A549 (cell line): ENCODE results near the gene CHD6. TPM values are rescaled to one million over a fixed set of nuclear protein-coding genes. Genes with fewer than 3 reads are reported as not detected.

Source experiments
- ATAC-seq, 2 experiments: fragments of 200-7000 bp in 1 of 2; fragments of >200 bp in 1 of 2; cut with Nextera tagmentation in 1 of 2; cut with Tn5 transposase in 1 of 2; 3 replicates each; pipeline versions ENCODE4 v1.8.0 to v1.9.1; 2018 to 2020; ENCODE audit warnings: mild to moderate bottlenecking in 1 of 2, moderate library complexity in 1 of 2
- CTCF ChIA-PET: fragments of 300-600 bp; sonication (Branson Sonifier 250); formaldehyde crosslinking; extraction: SDS; loops from one replicate; lab custom pipeline; 2021; ENCODE audit warnings: antibody characterized with exemption, inconsistent platforms; lab: Yijun Ruan, JAX
- POLR2A ChIA-PET: fragments of 350-600 bp; formaldehyde crosslinking; extraction: SDS; loops from one replicate; lab custom pipeline; 2021; ENCODE audit warnings: antibody characterized with exemption, inconsistent platforms; lab: Yijun Ruan, JAX
- DNase-seq, 2 experiments: peaks; one replicate each; pipeline versions ENCODE4 v3.0.0 to v3.0.0-alpha.2; 2011 to 2016; ENCODE audit warnings: low read depth in 1 of 2, low spot score in 1 of 2
- FAIRE-seq: peaks from 2 replicates; lab custom pipeline; 2011; peaks lifted over from hg19 to GRCh38; lab: Jason Lieb, UNC
- H3K27ac ChIP-seq, 2 experiments: fragments of >200 bp; sonication (Bioruptor Twin); formaldehyde crosslinking; 3 replicates each; pipeline ENCODE4 v1.5.1; 2016 to 2017
- H3K4me1 ChIP-seq: fragments of >200 bp; sonication (Bioruptor Twin); formaldehyde crosslinking; 3 replicates; pipeline ENCODE4 v1.6.1; 2016
- H3K4me2 ChIP-seq: fragments of >200 bp; sonication (Bioruptor Twin); formaldehyde crosslinking; 3 replicates; pipeline ENCODE4 v1.6.1; 2016
- H3K4me3 ChIP-seq: fragments of >200 bp; sonication (Bioruptor Twin); formaldehyde crosslinking; 3 replicates; pipeline ENCODE4 v1.5.1; 2016
- H3K9me3 ChIP-seq: fragments of >200 bp; sonication (Bioruptor Twin); formaldehyde crosslinking; 3 replicates; pipeline ENCODE4 v1.6.1; 2016
- CBX8 ChIP-seq: fragments of 200-600 bp; sonication (generic); IDR thresholded peaks from 2 replicates; pipeline ENCODE4 v1.6.1; 2016
- CHD4 ChIP-seq: fragments of 200-600 bp; sonication (generic); IDR thresholded peaks from 2 replicates; pipeline ENCODE4 v1.6.1; 2016; ENCODE audit warnings: antibody characterized with exemption, mild to moderate bottlenecking, borderline replicate concordance
- EHF ChIP-seq: fragments of 250-450 bp; sonication (Bioruptor Pico); IDR thresholded peaks from 2 replicates; pipeline ENCODE4 v1.5.0; 2020; ENCODE audit warnings: mild to moderate bottlenecking
- EP300 ChIP-seq, 2 experiments: fragments of >200 bp; sonication (Bioruptor Twin); formaldehyde crosslinking; IDR thresholded peaks; 2 replicates in 1 of 2; 3 replicates in 1 of 2; pipeline ENCODE4 v1.6.1; 2016 to 2017
- ESRRA ChIP-seq: fragments of 150-350 bp; IDR thresholded peaks from 2 replicates; pipeline ENCODE4 v1.6.1; 2014; ENCODE audit warnings: mild to moderate bottlenecking, low read length, borderline replicate concordance
- FOSB ChIP-seq: fragments of 250-450 bp; sonication (Bioruptor Pico); IDR thresholded peaks from 2 replicates; pipeline ENCODE4 v1.5.0; 2020; ENCODE audit warnings: mild to moderate bottlenecking, moderate library complexity
- GATA3 ChIP-seq: IDR thresholded peaks from 2 replicates; pipeline ENCODE4 v1.6.1; 2012; ENCODE audit warnings: borderline replicate concordance
- HDAC2 ChIP-seq: fragments of 200-600 bp; sonication (generic); IDR thresholded peaks from 2 replicates; pipeline ENCODE4 v1.6.1; 2016
- HEYL ChIP-seq: fragments of 250-450 bp; sonication (Bioruptor Pico); IDR thresholded peaks from 2 replicates; pipeline ENCODE4 v1.8.0; 2021; ENCODE audit warnings: mild to moderate bottlenecking, moderate library complexity
- HOXA7 ChIP-seq: fragments of 250-450 bp; sonication (Bioruptor Pico); IDR thresholded peaks from 2 replicates; pipeline ENCODE4 v1.5.0; 2020; ENCODE audit warnings: mild to moderate bottlenecking, moderate library complexity
- HOXB13 ChIP-seq: fragments of 250-450 bp; sonication (Bioruptor Pico); IDR thresholded peaks from 2 replicates; pipeline ENCODE4 v1.5.0; 2020; ENCODE audit warnings: low read depth, mild to moderate bottlenecking, moderate library complexity
- JUN ChIP-seq, 2 experiments: fragments of >200 bp; sonication (Bioruptor Twin); formaldehyde crosslinking; IDR thresholded peaks; 2 replicates in 1 of 2; 3 replicates in 1 of 2; pipeline ENCODE4 v1.6.1; 2016 to 2017
- JUNB ChIP-seq: fragments of >200 bp; sonication (Bioruptor Twin); formaldehyde crosslinking; IDR thresholded peaks from 2 replicates; pipeline ENCODE4 v1.6.1; 2016
- KDM1A ChIP-seq: fragments of 200-600 bp; sonication (generic); IDR thresholded peaks from 2 replicates; pipeline ENCODE4 v1.6.1; 2016; ENCODE audit warnings: low read depth, mild to moderate bottlenecking
- MAX ChIP-seq: IDR thresholded peaks from 2 replicates; pipeline ENCODE4 v1.6.1; 2012
- MAZ ChIP-seq: fragments of 150-350 bp; IDR thresholded peaks from 2 replicates; pipeline ENCODE4 v1.6.1; 2014; ENCODE audit warnings: antibody characterized with exemption, low read depth, low read length, borderline replicate concordance
- MYC ChIP-seq: IDR thresholded peaks from 2 replicates; pipeline ENCODE4 v1.6.1; 2012; ENCODE audit warnings: mild to moderate bottlenecking, inconsistent platforms, low read length, improper control_type of control experiment, borderline replicate concordance
- NFE2L2 ChIP-seq: fragments of 150-350 bp; conservative IDR thresholded peaks from 2 replicates; pipeline ENCODE4 v1.6.1; 2014; ENCODE audit warnings: low read length
- NR3C1 ChIP-seq: fragments of >200 bp; sonication (Bioruptor Twin); formaldehyde crosslinking; IDR thresholded peaks from 3 replicates; pipeline ENCODE4 v1.6.1; 2017
- POLR2AphosphoS2 ChIP-seq: conservative IDR thresholded peaks from 2 replicates; pipeline ENCODE4 v1.6.1; 2012; ENCODE audit warnings: low read length, improper control_type of control experiment, inconsistent platforms
- RFX5 ChIP-seq: fragments of 450-650 bp; IDR thresholded peaks from 2 replicates; pipeline ENCODE4 v1.7.1; 2014; ENCODE audit warnings: antibody characterized with exemption, mild to moderate bottlenecking, moderate library complexity
- RNF2 ChIP-seq: fragments of 200-600 bp; sonication (generic); IDR thresholded peaks from 2 replicates; pipeline ENCODE4 v1.6.1; 2016; ENCODE audit warnings: low read depth, mild to moderate bottlenecking, antibody characterized with exemption, moderate library complexity, borderline replicate concordance
- SREBF2 ChIP-seq: fragments of 450-650 bp; IDR thresholded peaks from 2 replicates; pipeline ENCODE4 v1.6.1; 2014; ENCODE audit warnings: mild to moderate bottlenecking, moderate library complexity
- ZC3H11A ChIP-seq: fragments of 450-650 bp; IDR thresholded peaks from 2 replicates; pipeline ENCODE4 v1.6.1; 2014; ENCODE audit warnings: antibody characterized with exemption, mild to moderate bottlenecking
- ZSCAN20 ChIP-seq: fragments of 250-450 bp; sonication (Bioruptor Pico); IDR thresholded peaks from 2 replicates; pipeline ENCODE4 v1.8.0; 2022; ENCODE audit warnings: mild to moderate bottlenecking, moderate library complexity
- WGBS: methylation state at CpG from one replicate; pipeline ENCODE4 v1.1.6; 2017; ENCODE audit errors: missing lambda C conversion rate; 5-methylcytosine and 5-hydroxymethylcytosine counted together
- polyA plus RNA-seq, 4 experiments: library from polyadenylated mRNA; depleted of rRNA in 3 of 4; stranded (reverse); fragments of >200 nt; fragmentation: RNase III in 1 of 4; extraction: RNeasy Plus Mini Kit Qiagen cat#74134 plus additional on column Dnase treatment in 1 of 4; gene quantifications; 2 replicates in 3 of 4; 3 replicates in 1 of 4; pipeline ENCODE4 v1.2.3, GENCODE V29; 2011 to 2017
- TF ChIP-seq, protein P1 (sequence below): fragments of 150-350 bp; IDR thresholded peaks from 2 replicates; pipeline ENCODE4 v1.6.1; 2014; ENCODE audit warnings: low read depth, mild to moderate bottlenecking, low read length

Gene CHD6
- polyA plus RNA-seq, 2 of the 4 experiments (the other 2 are of a cell fraction) = 8.2 to 22.6 TPM

- FAIRE-seq = no peak
- WGBS = 87% methylated on average over 5 of the region's 5 CpGs
- CTCF ChIA-PET = interaction anchor here (1.1 to 1.2 kb wide), 2 partner anchors 15 to 42 kb away, joined by 3 to 4 read pairs; no protein-coding TSS in a partner anchor
Observed at GRCh38 chr20:41418031-41418430, 200.1 kb downstream of the CHD6 start.

GRCh38 chr20:41415191-41415590 lies 203.0 kb downstream of the CHD6 start:
- DNase-seq = no peak
- ChIA-PET CTCF (interaction anchor here (2.3 kb wide), 1 partner anchor 10 kb away, joined by 9 read pairs; no protein-coding TSS in a partner anchor), POLR2A (no interaction called here)
- TF ChIP-seq, protein P1, sequence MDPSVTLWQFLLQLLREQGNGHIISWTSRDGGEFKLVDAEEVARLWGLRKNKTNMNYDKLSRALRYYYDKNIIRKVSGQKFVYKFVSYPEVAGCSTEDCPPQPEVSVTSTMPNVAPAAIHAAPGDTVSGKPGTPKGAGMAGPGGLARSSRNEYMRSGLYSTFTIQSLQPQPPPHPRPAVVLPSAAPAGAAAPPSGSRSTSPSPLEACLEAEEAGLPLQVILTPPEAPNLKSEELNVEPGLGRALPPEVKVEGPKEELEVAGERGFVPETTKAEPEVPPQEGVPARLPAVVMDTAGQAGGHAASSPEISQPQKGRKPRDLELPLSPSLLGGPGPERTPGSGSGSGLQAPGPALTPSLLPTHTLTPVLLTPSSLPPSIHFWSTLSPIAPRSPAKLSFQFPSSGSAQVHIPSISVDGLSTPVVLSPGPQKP = no peak
- TF ChIP-seq FOSB (CRISPR knock-in tag) = no peak
- TF ChIP-seq MAX = no peak
- no peak for TF ChIP-seq HOXA7
- TF ChIP-seq HOXB13 (CRISPR knock-in tag) = no peak
- TF ChIP-seq SREBF2 = no peak
- TF ChIP-seq GATA3 = no peak
- TF ChIP-seq RFX5 = no peak
- WGBS = 91% methylated on average over 8 of the region's 8 CpGs
- no peaks in the 10 kb centered on the region for H3K9me3 ChIP-seq
- ATAC-seq = no peak
- no peak overlapping the region for H3K4me2 ChIP-seq
- H3K4me1 ChIP-seq = no peaks in the 10 kb centered on the region
- no peak overlapping the region for H3K4me3 ChIP-seq
- FAIRE-seq = no peak
- no peak overlapping the region for H3K27ac ChIP-seq

More at GRCh38 chr20:41418031-41418430, 200.1 kb downstream of the CHD6 start:
- TF ChIP-seq, protein P1 = no peak
- TF ChIP-seq JUN (IDR thresholded peaks at IDR 0.05) = no peak
- no peak for TF ChIP-seq MAX
- no peak for TF ChIP-seq ZSCAN20 (CRISPR knock-in tag)
- TF ChIP-seq POLR2AphosphoS2 = no peak
- TF ChIP-seq NFE2L2 = no peak
- no peak for TF ChIP-seq KDM1A
- TF ChIP-seq CBX8 = no peak
- ATAC-seq (no peak), DNase-seq (no peak)
- H3K4me2 ChIP-seq = no peak overlapping the region
- POLR2A ChIA-PET = no interaction called here
- no peaks in the 10 kb centered on the region for H3K4me1 ChIP-seq
- no peak overlapping the region for H3K4me3 ChIP-seq
- H3K9me3 ChIP-seq = no peaks in the 10 kb centered on the region
- H3K27ac ChIP-seq = no peak overlapping the region

GRCh38 chr20:41413169-41413568 lies 205.0 kb downstream of the CHD6 start:
- H3K4me1 ChIP-seq = no peaks in the 10 kb centered on the region
- FAIRE-seq = no peak
- no peak overlapping the region for H3K4me3 ChIP-seq
- CTCF ChIA-PET = interaction anchor here (1.0 to 1.4 kb wide), 3 partner anchors 15 to 74 kb away, joined by 3 read pairs; no protein-coding TSS in a partner anchor
- H3K9me3 ChIP-seq = no peaks in the 10 kb centered on the region
- 85% methylated on average over 5 of the region's 5 CpGs for WGBS
- TF ChIP-seq ZC3H11A (no peak), MYC (no peak), GATA3 (no peak), MAZ (no peak), HDAC2 (no peak), ESRRA (no peak), NFE2L2 (no peak), CBX8 (no peak), POLR2AphosphoS2 (no peak), EHF (CRISPR knock-in tag) (no peak), JUNB (no peak), KDM1A (no peak), NR3C1 (no peak), EP300 (IDR thresholded peaks at IDR 0.05) (no peak), HEYL (CRISPR knock-in tag) (no peak), CHD4 (no peak), FOSB (CRISPR knock-in tag) (no peak), RNF2 (no peak)
- DNase-seq = peak in 1 of 2 experiments; percentile 14
- POLR2A ChIA-PET = no interaction called here
- H3K4me2 ChIP-seq = no peak overlapping the region
- no peak overlapping the region for H3K27ac ChIP-seq
- ATAC-seq = no peak
